Measurements from ENCODE around the gene OR6B3.

The OR6B3 gene

DNA sequence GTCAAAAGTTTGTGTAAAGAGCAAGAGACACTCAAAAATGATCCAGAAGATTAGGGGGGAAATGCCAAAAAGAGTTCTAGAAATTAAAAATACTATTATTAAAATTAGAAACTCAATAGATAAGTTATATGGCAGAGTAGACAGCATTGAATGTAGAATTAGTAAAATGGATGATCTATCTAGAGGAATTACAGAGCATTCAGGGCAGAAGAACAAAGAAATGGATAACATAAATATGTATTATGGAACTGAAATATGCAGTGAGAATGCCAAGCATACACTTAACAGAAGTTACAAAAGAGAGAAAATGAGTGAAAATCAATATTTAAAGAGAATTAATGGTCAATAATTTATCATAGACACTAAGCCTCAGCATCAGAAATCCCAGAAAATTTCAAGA, 33.2 kb upstream of the OR6B3 start:
- no peak for TF ChIP-seq CTCF (IDR thresholded peaks at IDR 0.05; ENCODE audit: poor library complexity, severe bottlenecking)
- ATAC-seq (ENCODE audit: low read depth) (no peak), DNase-seq (ENCODE audit: low spot score) (no peak)
- no peak overlapping the region for H3K27ac ChIP-seq (ENCODE audit: poor library complexity, severe bottlenecking)
- peaks cover 16% of the 10 kb centered on the region for H3K27me3 ChIP-seq (ENCODE audit: insufficient read depth, poor library complexity, severe bottlenecking)
- H3K9me3 ChIP-seq (ENCODE audit: severe bottlenecking), result peaks cover 3% of the 10 kb centered on the region
- no peaks in the 10 kb centered on the region for H3K4me1 ChIP-seq (ENCODE audit: insufficient read depth, poor library complexity, severe bottlenecking)
- no peaks in the 10 kb centered on the region for H3K36me3 ChIP-seq (ENCODE audit: low read depth)
- H3K4me3 ChIP-seq (ENCODE audit: severe bottlenecking), result no peak overlapping the region

GRCh38 chr2:240078631-240079030, 25.3 kb upstream of the OR6B3 start:
- Histone ChIP-seq H3K4me1 (ENCODE audit: insufficient read depth, poor library complexity, severe bottlenecking) (no peaks in the 10 kb centered on the region), H3K27me3 (ENCODE audit: insufficient read depth, poor library complexity, severe bottlenecking) (peaks cover 10% of the 10 kb centered on the region), H3K36me3 (ENCODE audit: low read depth) (no peaks in the 10 kb centered on the region), H3K4me3 (ENCODE audit: severe bottlenecking) (no peak overlapping the region), H3K27ac (ENCODE audit: poor library complexity, severe bottlenecking) (no peak overlapping the region), H3K9me3 (ENCODE audit: severe bottlenecking) (peaks cover 5% of the 10 kb centered on the region)
- ATAC-seq (ENCODE audit: low read depth), result no peak
- no peak for DNase-seq (ENCODE audit: low spot score)
- TF ChIP-seq CTCF (IDR thresholded peaks at IDR 0.05; ENCODE audit: poor library complexity, severe bottlenecking), result no peak

DNA sequence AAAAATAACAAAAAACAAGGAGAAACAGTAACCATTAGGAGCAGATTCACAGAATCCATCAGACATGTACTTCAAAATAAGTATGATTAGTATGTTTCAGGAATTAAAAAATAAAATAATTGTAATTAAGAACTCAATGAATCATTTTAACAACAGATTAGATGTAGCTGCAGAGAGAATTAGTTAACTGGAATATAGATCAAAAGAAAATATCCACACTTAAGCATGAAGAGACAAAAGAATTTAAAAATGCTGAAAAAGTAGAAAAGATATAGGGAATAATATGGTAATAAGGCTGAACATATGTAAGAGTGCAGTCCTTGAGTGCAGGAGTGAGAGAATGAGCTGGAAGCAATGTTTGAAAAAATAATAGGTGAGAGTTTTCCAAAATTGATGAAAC, 24.1 kb upstream of the OR6B3 start:
- ATAC-seq (ENCODE audit: low read depth), result no peak
- Histone ChIP-seq H3K36me3 (ENCODE audit: low read depth) (no peaks in the 10 kb centered on the region), H3K9me3 (ENCODE audit: severe bottlenecking) (peaks cover 5% of the 10 kb centered on the region), H3K4me1 (ENCODE audit: insufficient read depth, poor library complexity, severe bottlenecking) (no peaks in the 10 kb centered on the region), H3K27ac (ENCODE audit: poor library complexity, severe bottlenecking) (no peak overlapping the region), H3K4me3 (ENCODE audit: severe bottlenecking) (no peak overlapping the region), H3K27me3 (ENCODE audit: insufficient read depth, poor library complexity, severe bottlenecking) (peaks cover 5% of the 10 kb centered on the region)
- TF ChIP-seq CTCF (IDR thresholded peaks at IDR 0.05; ENCODE audit: poor library complexity, severe bottlenecking), result no peak
- DNase-seq (ENCODE audit: low spot score), result no peak

- peaks cover 11% of the 10 kb centered on the region for H3K27me3 ChIP-seq (ENCODE audit: insufficient read depth, poor library complexity, severe bottlenecking)
- no peak for TF ChIP-seq CTCF (IDR thresholded peaks at IDR 0.05; ENCODE audit: poor library complexity, severe bottlenecking)
- ATAC-seq (ENCODE audit: low read depth), result no peak
These were observed 21.2 kb upstream of the OR6B3 start for GRCh38 chr2:240074545-240074944.

GRCh38 chr2:240070907-240071306, 17.6 kb upstream of the OR6B3 start:
- ATAC-seq (ENCODE audit: low read depth), result no peak
- H3K36me3 ChIP-seq (ENCODE audit: low read depth), result no peaks in the 10 kb centered on the region
- no peaks in the 10 kb centered on the region for H3K4me1 ChIP-seq (ENCODE audit: insufficient read depth, poor library complexity, severe bottlenecking)
- no peak overlapping the region for H3K27ac ChIP-seq (ENCODE audit: poor library complexity, severe bottlenecking)
- no peak for DNase-seq (ENCODE audit: low spot score)
- no peaks in the 10 kb centered on the region for H3K9me3 ChIP-seq (ENCODE audit: severe bottlenecking)
- no peak for TF ChIP-seq CTCF (IDR thresholded peaks at IDR 0.05; ENCODE audit: poor library complexity, severe bottlenecking)
- H3K4me3 ChIP-seq (ENCODE audit: severe bottlenecking), result no peak overlapping the region
- H3K27me3 ChIP-seq (ENCODE audit: insufficient read depth, poor library complexity, severe bottlenecking), result peaks cover 8% of the 10 kb centered on the region

More at GRCh38 chr2:240074545-240074944, 21.2 kb upstream of the OR6B3 start:
- Histone ChIP-seq H3K9me3 (ENCODE audit: severe bottlenecking) (peaks cover 5% of the 10 kb centered on the region), H3K36me3 (ENCODE audit: low read depth) (no peaks in the 10 kb centered on the region), H3K27ac (ENCODE audit: poor library complexity, severe bottlenecking) (no peak overlapping the region), H3K4me3 (ENCODE audit: severe bottlenecking) (no peak overlapping the region), H3K4me1 (ENCODE audit: insufficient read depth, poor library complexity, severe bottlenecking) (no peaks in the 10 kb centered on the region)
- DNase-seq (ENCODE audit: low spot score), result no peak
